K562 (cell line): ENCODE measurements around the gene SMC6. TPM values are rescaled to one million over a fixed set of nuclear protein-coding genes. Genes with fewer than 3 reads are reported as not detected.

Source experiments
- ATAC-seq: fragments of 200-7000 bp; cut with Tn5 transposase; 3 replicates; pipeline ENCODE4 v1.9.1; 2020; ENCODE audit warnings: moderate library complexity
- BruUV-seq: library from RNA; stranded (reverse); fragments of 400-500 nt; replicated peaks from 2 replicates; lab custom pipeline; 2021; lab: Mats Ljungman, UMichigan
- CTCF ChIA-PET: fragments of 300-600 bp; formaldehyde crosslinking; extraction: SDS; loops from one replicate; lab custom pipeline; 2021; ENCODE audit warnings: low intra/inter-chr PET ratio; lab: Yijun Ruan, JAX
- POLR2A ChIA-PET: fragments of 300-600, 350-650 bp; sonication (Branson Sonifier 250); formaldehyde crosslinking; extraction: SDS; loops from one replicate; lab custom pipeline; 2021; ENCODE audit warnings: antibody characterized with exemption, inconsistent platforms; lab: Yijun Ruan, JAX
- DNase-seq, 4 experiments: peaks; one replicate each; pipeline versions ENCODE4 v3.0.0 to v3.0.0-alpha.2; 2011 to 2018; ENCODE audit warnings: low spot score in 3 of 4, mixed read lengths in 3 of 4; ENCODE audit errors: extremely low read depth in 1 of 4
- FAIRE-seq: peaks from 2 replicates; lab custom pipeline; 2011; peaks lifted over from hg19 to GRCh38; lab: Jason Lieb, UNC
- H2AFZ ChIP-seq: 2 replicates; pipeline ENCODE4 v1.6.0; 2011; ENCODE audit warnings: low read depth, low read length, control low read depth, inconsistent platforms
- H3K27ac ChIP-seq: fragments of 200-600 bp; 3 replicates; pipeline ENCODE4 v1.8.0; 2011; ENCODE audit warnings: low read depth, mild to moderate bottlenecking, control low read depth, inconsistent platforms, low read length, moderate library complexity, mixed read lengths; ENCODE audit errors: extremely low read depth
- H3K27me3 ChIP-seq, 2 experiments: fragments of 300-600 bp in 1 of 2; 2 replicates in 1 of 2; 3 replicates in 1 of 2; pipeline versions ENCODE4 v1.6.0 to v1.8.0; 2011; ENCODE audit warnings: inconsistent platforms in 2 of 2, low read length in 2 of 2, mild to moderate bottlenecking in 1 of 2, mixed read lengths in 1 of 2, moderate library complexity in 1 of 2; ENCODE audit not compliant: control insufficient read depth in 2 of 2, insufficient read depth in 2 of 2
- H3K36me3 ChIP-seq: fragments of 300-600 bp; 3 replicates; pipeline ENCODE4 v1.8.0; 2011; ENCODE audit warnings: mild to moderate bottlenecking, low read length, inconsistent platforms; ENCODE audit not compliant: control insufficient read depth, insufficient read depth
- H3K4me1 ChIP-seq, 2 experiments: fragments of 200-600 bp in 1 of 2; replicated peaks in 1 of 2; 2 replicates in 1 of 2; 3 replicates in 1 of 2; pipeline versions ENCODE4 v1.5.1 to v1.8.0; 2011; ENCODE audit warnings: inconsistent platforms in 2 of 2, low read length in 2 of 2, mild to moderate bottlenecking in 1 of 2, mixed read lengths in 1 of 2, moderate library complexity in 1 of 2; ENCODE audit not compliant: control insufficient read depth in 2 of 2, insufficient read depth in 2 of 2
- H3K4me2 ChIP-seq: 2 replicates; pipeline ENCODE4 v1.6.1; 2011; ENCODE audit warnings: low read length, control low read depth, inconsistent platforms, mixed read lengths; ENCODE audit not compliant: insufficient read depth
- H3K4me3 ChIP-seq: fragments of 200-600 bp; sonication (generic), shearing (Covaris generic); 2 replicates; pipeline ENCODE4 v1.5.1; 2016; ENCODE audit warnings: control low read depth, inconsistent platforms
- H3K79me2 ChIP-seq: fragments of 200-600 bp; 3 replicates; pipeline ENCODE4 v1.8.0; 2011; ENCODE audit warnings: low read length, inconsistent platforms; ENCODE audit not compliant: control insufficient read depth, insufficient read depth
- H3K9ac ChIP-seq, 2 experiments: 2 replicates each; pipeline versions ENCODE4 v1.6.0 to v1.6.1; 2011; ENCODE audit warnings: low read depth in 2 of 2, low read length in 2 of 2, control low read depth in 1 of 2, inconsistent platforms in 1 of 2, mild to moderate bottlenecking in 1 of 2, mixed read lengths in 1 of 2; ENCODE audit not compliant: insufficient read depth in 1 of 2
- H3K9me1 ChIP-seq: one replicate; pipeline ENCODE4 v1.6.0; 2011; ENCODE audit warnings: inconsistent platforms, mild to moderate bottlenecking, low read length, moderate library complexity; ENCODE audit not compliant: control insufficient read depth, insufficient read depth
- H3K9me3 ChIP-seq: replicated peaks from 2 replicates; pipeline ENCODE4 v1.5.1; 2011; ENCODE audit warnings: low read depth, low read length, inconsistent platforms; ENCODE audit not compliant: control insufficient read depth, insufficient read depth
- H4K20me1 ChIP-seq: replicated peaks from 2 replicates; pipeline ENCODE4 v1.6.1; 2011; ENCODE audit warnings: low read length, inconsistent platforms, mixed read lengths; ENCODE audit not compliant: control insufficient read depth, insufficient read depth
- CREM ChIP-seq: IDR thresholded peaks from 2 replicates; pipeline ENCODE4 v1.6.1; 2014; ENCODE audit warnings: antibody characterized with exemption, low read depth
- EGR1 ChIP-seq: fragments of 450-650 bp; conservative IDR thresholded peaks from 2 replicates; pipeline ENCODE4 v1.6.1; 2017; ENCODE audit warnings: mild to moderate bottlenecking
- GABPA ChIP-seq: fragments of 200-800 bp; sonication (Bioruptor generic); conservative IDR thresholded peaks from 2 replicates; pipeline ENCODE4 v1.6.1; 2016; ENCODE audit warnings: low read depth, missing genetic modification characterization, missing compliant biosample characterization
- HEY1 ChIP-seq: fragments of 250-450 bp; sonication (Bioruptor Pico); IDR thresholded peaks from 2 replicates; pipeline ENCODE4 v1.5.0; 2020; ENCODE audit warnings: mild to moderate bottlenecking, moderate library complexity, borderline replicate concordance
- PHB ChIP-seq: fragments of 250-450 bp; sonication (Bioruptor Pico); IDR thresholded peaks from 2 replicates; pipeline ENCODE4 v1.5.0; 2021
- POLR3A ChIP-seq: IDR thresholded peaks from 2 replicates; pipeline ENCODE4 v1.6.1; 2011; ENCODE audit warnings: borderline replicate concordance, mild to moderate bottlenecking, moderate library complexity; ENCODE audit not compliant: insufficient read length, insufficient read depth; ENCODE audit errors: extremely low read depth
- RBFOX2 ChIP-seq: fragments of 200-400 bp; formaldehyde crosslinking; IDR thresholded peaks from 2 replicates; pipeline ENCODE4 v1.6.1; 2017; ENCODE audit warnings: low read depth, mild to moderate bottlenecking, low read length, moderate library complexity
- RBM17 ChIP-seq: fragments of 200-400 bp; formaldehyde crosslinking; IDR thresholded peaks from 2 replicates; pipeline ENCODE4 v1.6.1; 2017; ENCODE audit warnings: low read depth, mild to moderate bottlenecking, low read length, borderline replicate concordance
- RUNX1 ChIP-seq: sonication (generic); IDR thresholded peaks from 2 replicates; pipeline ENCODE4 v1.6.1; 2016; ENCODE audit warnings: antibody characterized with exemption, low read depth
- SMARCE1 ChIP-seq: fragments of 450-650 bp; IDR thresholded peaks from 2 replicates; pipeline ENCODE4 v1.7.1; 2016; ENCODE audit warnings: mild to moderate bottlenecking
- ZC3H8 ChIP-seq: fragments of 450-650 bp; IDR thresholded peaks from 2 replicates; pipeline ENCODE4 v1.6.1; 2017
- ZNF175 ChIP-seq: fragments of 200-800 bp; sonication (Bioruptor generic); IDR thresholded peaks from 2 replicates; pipeline ENCODE4 v1.6.1; 2016; ENCODE audit warnings: low read depth, mild to moderate bottlenecking, missing genetic modification characterization, missing compliant biosample characterization
- WGBS: fragments of 100-300 bp; shearing (Covaris generic); methylation state at CpG from one replicate; pipeline ENCODE4 v1.1.6; 2016; ENCODE audit warnings: low coverage, mixed read lengths; ENCODE audit not compliant: insufficient coverage; ENCODE audit errors: missing lambda C conversion rate; 5-methylcytosine and 5-hydroxymethylcytosine counted together
- in situ Hi-C: fragments of 300-500 bp; cut with MboI; formaldehyde crosslinking; loops from 4 replicates; pipeline ENCODE4 v1.15.0; 2018; ENCODE audit warnings: inconsistent platforms, mixed read lengths
- intact Hi-C: fragments of 100-400 bp; cut with micrococcal nuclease; formaldehyde crosslinking; loops from 2 replicates; pipeline ENCODE4 v1.14.2; 2022
- polyA plus RNA-seq, 8 experiments: library from polyadenylated mRNA; depleted of rRNA in 4 of 8; stranded (reverse) in 5 of 8; unstranded in 3 of 8; fragments of >200 nt; fragmentation: Nextera tagmentation in 2 of 8; fragmentation: Illumina TruSeq in 1 of 8; extraction: Ambion mirVana in 2 of 8; extraction: Trizol in 1 of 8; gene quantifications; 2 replicates each; pipeline versions ENCODE4 v1.2.1 to v1.2.3, GENCODE V29; 2011 to 2014; ENCODE audit warnings: inconsistent platforms in 1 of 8, missing spikeins in 1 of 8
- total RNA-seq, 7 experiments: library from RNA; depleted of rRNA in 6 of 7; stranded (reverse); fragments of >200 nt in 6 of 7; fragmentation: Illumina TruSeq in 2 of 7; extraction: Trizol in 2 of 7; gene quantifications; 2 replicates each; pipeline versions ENCODE4 v1.2.1 to v1.2.3, GENCODE V29; 2011 to 2021; ENCODE audit warnings: low replicate concordance in 1 of 7
- TF ChIP-seq, protein P1 (sequence below): IDR thresholded peaks from 3 replicates; pipeline ENCODE4 v1.6.1; 2011; ENCODE audit warnings: borderline replicate concordance, mild to moderate bottlenecking, moderate library complexity; ENCODE audit not compliant: insufficient read length; ENCODE audit errors: extremely low read depth
- TF ChIP-seq, protein P2 (sequence below): conservative IDR thresholded peaks from 2 replicates; pipeline ENCODE4 v1.6.1; 2011; ENCODE audit warnings: low read depth, mild to moderate bottlenecking, low read length; ENCODE audit not compliant: control insufficient read depth
- TF ChIP-seq, protein P3 (sequence below): fragments of 250-450 bp; sonication (Bioruptor Pico); IDR thresholded peaks from 2 replicates; pipeline ENCODE4 v1.6.1; 2021; ENCODE audit warnings: mild to moderate bottlenecking
- TF ChIP-seq, protein P4 (sequence below): IDR thresholded peaks from 2 replicates; pipeline ENCODE4 v1.6.1; 2016; ENCODE audit warnings: missing genetic modification characterization, missing compliant biosample characterization

The SMC6 gene
- total and polyA plus RNA-seq, 9 of the 15 experiments (the other 6 are each of a cell fraction or from before 2014, with no cell fraction given): 14.2 to 75.9 (median 47.7) TPM

DNA sequence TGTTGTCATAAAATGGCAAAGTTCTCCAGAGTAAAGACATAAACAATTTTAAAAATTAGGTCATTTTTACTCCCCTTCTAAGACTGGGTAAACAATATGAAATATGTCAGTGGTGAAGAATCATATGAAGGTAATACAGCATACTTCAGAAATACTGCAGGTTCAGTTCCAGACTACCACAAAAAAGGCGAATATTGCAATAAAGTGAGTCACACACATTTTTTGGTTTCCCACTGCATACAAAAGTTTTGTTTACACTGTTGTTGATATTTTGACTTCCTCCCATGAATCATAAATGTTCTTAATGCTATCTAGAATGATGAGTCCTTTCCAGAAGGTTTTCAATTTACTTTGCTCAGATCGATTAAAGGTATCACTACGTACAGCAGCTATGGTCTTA, 73.5 kb downstream of the SMC6 start:
- intact Hi-C loops: no loop called here

More for the DNA sequence above, 73.5 kb downstream of the SMC6 start:
- WGBS: 100% methylated on average over 3 of the region's 3 CpGs
- TF ChIP-seq SMARCE1 (no peak), POLR3A (no peak), RBM17 (no peak), CREM (no peak), ZNF175 (no peak), RBFOX2 (no peak), PHB (CRISPR knock-in tag) (no peak), EGR1 (no peak), RUNX1 (no peak), GABPA (tag) (no peak), HEY1 (CRISPR knock-in tag) (no peak), ZC3H8 (no peak)
- TF ChIP-seq, protein P1, sequence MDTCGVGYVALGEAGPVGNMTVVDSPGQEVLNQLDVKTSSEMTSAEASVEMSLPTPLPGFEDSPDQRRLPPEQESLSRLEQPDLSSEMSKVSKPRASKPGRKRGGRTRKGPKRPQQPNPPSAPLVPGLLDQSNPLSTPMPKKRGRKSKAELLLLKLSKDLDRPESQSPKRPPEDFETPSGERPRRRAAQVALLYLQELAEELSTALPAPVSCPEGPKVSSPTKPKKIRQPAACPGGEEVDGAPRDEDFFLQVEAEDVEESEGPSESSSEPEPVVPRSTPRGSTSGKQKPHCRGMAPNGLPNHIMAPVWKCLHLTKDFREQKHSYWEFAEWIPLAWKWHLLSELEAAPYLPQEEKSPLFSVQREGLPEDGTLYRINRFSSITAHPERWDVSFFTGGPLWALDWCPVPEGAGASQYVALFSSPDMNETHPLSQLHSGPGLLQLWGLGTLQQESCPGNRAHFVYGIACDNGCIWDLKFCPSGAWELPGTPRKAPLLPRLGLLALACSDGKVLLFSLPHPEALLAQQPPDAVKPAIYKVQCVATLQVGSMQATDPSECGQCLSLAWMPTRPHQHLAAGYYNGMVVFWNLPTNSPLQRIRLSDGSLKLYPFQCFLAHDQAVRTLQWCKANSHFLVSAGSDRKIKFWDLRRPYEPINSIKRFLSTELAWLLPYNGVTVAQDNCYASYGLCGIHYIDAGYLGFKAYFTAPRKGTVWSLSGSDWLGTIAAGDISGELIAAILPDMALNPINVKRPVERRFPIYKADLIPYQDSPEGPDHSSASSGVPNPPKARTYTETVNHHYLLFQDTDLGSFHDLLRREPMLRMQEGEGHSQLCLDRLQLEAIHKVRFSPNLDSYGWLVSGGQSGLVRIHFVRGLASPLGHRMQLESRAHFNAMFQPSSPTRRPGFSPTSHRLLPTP: no peak
- TF ChIP-seq, protein P2, sequence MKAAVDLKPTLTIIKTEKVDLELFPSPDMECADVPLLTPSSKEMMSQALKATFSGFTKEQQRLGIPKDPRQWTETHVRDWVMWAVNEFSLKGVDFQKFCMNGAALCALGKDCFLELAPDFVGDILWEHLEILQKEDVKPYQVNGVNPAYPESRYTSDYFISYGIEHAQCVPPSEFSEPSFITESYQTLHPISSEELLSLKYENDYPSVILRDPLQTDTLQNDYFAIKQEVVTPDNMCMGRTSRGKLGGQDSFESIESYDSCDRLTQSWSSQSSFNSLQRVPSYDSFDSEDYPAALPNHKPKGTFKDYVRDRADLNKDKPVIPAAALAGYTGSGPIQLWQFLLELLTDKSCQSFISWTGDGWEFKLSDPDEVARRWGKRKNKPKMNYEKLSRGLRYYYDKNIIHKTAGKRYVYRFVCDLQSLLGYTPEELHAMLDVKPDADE: no peak
- TF ChIP-seq, protein P3, sequence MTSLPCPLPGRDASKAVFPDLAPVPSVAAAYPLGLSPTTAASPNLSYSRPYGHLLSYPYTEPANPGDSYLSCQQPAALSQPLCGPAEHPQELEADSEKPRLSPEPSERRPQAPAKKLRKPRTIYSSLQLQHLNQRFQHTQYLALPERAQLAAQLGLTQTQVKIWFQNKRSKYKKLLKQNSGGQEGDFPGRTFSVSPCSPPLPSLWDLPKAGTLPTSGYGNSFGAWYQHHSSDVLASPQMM (CRISPR knock-in tag): no peak
- TF ChIP-seq, protein P4, sequence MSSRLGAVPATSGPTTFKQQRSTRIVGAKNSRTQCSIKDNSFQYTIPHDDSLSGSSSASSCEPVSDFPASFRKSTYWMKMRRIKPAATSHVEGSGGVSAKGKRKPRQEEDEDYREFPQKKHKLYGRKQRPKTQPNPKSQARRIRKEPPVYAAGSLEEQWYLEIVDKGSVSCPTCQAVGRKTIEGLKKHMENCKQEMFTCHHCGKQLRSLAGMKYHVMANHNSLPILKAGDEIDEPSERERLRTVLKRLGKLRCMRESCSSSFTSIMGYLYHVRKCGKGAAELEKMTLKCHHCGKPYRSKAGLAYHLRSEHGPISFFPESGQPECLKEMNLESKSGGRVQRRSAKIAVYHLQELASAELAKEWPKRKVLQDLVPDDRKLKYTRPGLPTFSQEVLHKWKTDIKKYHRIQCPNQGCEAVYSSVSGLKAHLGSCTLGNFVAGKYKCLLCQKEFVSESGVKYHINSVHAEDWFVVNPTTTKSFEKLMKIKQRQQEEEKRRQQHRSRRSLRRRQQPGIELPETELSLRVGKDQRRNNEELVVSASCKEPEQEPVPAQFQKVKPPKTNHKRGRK (tag): no peak
- Histone ChIP-seq H2AFZ (no peak overlapping the region), H3K9me3 (no peaks in the 10 kb centered on the region), H3K36me3 (peaks cover 91% of the 10 kb centered on the region), H3K27me3 (no peaks in the 10 kb centered on the region), H4K20me1 (no peaks in the 10 kb centered on the region), H3K27ac (no peak overlapping the region), H3K9me1 (no peaks in the 10 kb centered on the region), H3K4me3 (no peak overlapping the region), H3K4me1 (no peaks in the 10 kb centered on the region), H3K9ac (no peak overlapping the region), H3K4me2 (no peak overlapping the region), H3K79me2 (no peaks in the 10 kb centered on the region)
- no TSS peak for BruUV-seq
- FAIRE-seq (no peak), ATAC-seq (no peak), DNase-seq (no peak)
- ChIA-PET POLR2A (interaction anchor here (0.9 kb wide), 1 partner anchor 9 kb away, joined by 3 read pairs; no protein-coding TSS in a partner anchor), CTCF (no interaction called here)
- in situ Hi-C loops: no loop called here
